ENCODE data around the gene KLK3.
A peak's percentile ranks its signal among the peaks of the same experiment; 100 is the strongest.

The KLK3 gene

DNA sequence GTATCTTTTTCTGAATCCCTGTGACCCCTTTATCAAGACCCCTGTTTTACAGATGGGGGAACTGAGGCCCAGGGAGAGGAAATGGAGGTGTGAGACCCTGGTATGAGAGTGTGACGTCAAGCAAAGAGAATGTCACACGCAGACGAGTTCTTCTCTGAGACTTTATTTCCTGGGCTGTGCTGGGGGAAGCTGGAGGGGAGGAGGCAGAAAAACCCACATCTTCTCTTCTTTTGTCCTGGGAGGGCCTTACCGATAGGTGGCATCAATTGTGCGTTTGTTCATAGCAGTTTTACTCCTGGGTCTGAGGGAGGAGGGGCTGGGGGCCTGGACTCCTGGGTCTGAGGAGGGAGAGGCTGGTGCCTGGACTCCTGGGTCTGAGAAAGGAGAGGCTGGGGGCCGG, 16.5 kb upstream of the KLK3 start:
- TF ChIP-seq EZH2 (IDR thresholded peaks at IDR 0.05; ENCODE audit: borderline replicate concordance, low read length) = no peak
- TF ChIP-seq, protein P1, sequence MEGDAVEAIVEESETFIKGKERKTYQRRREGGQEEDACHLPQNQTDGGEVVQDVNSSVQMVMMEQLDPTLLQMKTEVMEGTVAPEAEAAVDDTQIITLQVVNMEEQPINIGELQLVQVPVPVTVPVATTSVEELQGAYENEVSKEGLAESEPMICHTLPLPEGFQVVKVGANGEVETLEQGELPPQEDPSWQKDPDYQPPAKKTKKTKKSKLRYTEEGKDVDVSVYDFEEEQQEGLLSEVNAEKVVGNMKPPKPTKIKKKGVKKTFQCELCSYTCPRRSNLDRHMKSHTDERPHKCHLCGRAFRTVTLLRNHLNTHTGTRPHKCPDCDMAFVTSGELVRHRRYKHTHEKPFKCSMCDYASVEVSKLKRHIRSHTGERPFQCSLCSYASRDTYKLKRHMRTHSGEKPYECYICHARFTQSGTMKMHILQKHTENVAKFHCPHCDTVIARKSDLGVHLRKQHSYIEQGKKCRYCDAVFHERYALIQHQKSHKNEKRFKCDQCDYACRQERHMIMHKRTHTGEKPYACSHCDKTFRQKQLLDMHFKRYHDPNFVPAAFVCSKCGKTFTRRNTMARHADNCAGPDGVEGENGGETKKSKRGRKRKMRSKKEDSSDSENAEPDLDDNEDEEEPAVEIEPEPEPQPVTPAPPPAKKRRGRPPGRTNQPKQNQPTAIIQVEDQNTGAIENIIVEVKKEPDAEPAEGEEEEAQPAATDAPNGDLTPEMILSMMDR (IDR thresholded peaks at IDR 0.05; ENCODE audit: low read length) = peak; percentile 32
- no peaks in the 10 kb centered on the region for H3K36me3 ChIP-seq (ENCODE audit: insufficient read depth, low read length)
- no peaks in the 10 kb centered on the region for H4K20me1 ChIP-seq (ENCODE audit: insufficient read depth, low read length)
- no peak overlapping the region for H3K4me3 ChIP-seq (ENCODE audit: low read depth, low read length, poor library complexity, severe bottlenecking)
- no peak overlapping the region for H3K9ac ChIP-seq (ENCODE audit: low read length)
- H3K4me1 ChIP-seq (ENCODE audit: insufficient read depth, low read length, severe bottlenecking) = peaks cover 10% of the 10 kb centered on the region
- no peaks in the 10 kb centered on the region for H3F3A ChIP-seq (ENCODE audit: insufficient read depth, low read length)
- H3K27me3 ChIP-seq (ENCODE audit: insufficient read depth, low read length) = peaks cover 4% of the 10 kb centered on the region; the same call in 1 of the 2 replicates
- H3K9me3 ChIP-seq (ENCODE audit: low read length) = no peaks in the 10 kb centered on the region
- no peak overlapping the region for H2AFZ ChIP-seq (ENCODE audit: low read length)
- H3K27ac ChIP-seq (ENCODE audit: low read depth, low read length, poor library complexity, severe bottlenecking) = no peak overlapping the region
- no peaks in the 10 kb centered on the region for H3K79me2 ChIP-seq (ENCODE audit: insufficient read depth, low read length)
- no peaks in the 10 kb centered on the region for H3K9me2 ChIP-seq (ENCODE audit: low read depth, low read length)
- H3K4me2 ChIP-seq (ENCODE audit: low read length) = no peak overlapping the region

DNA sequence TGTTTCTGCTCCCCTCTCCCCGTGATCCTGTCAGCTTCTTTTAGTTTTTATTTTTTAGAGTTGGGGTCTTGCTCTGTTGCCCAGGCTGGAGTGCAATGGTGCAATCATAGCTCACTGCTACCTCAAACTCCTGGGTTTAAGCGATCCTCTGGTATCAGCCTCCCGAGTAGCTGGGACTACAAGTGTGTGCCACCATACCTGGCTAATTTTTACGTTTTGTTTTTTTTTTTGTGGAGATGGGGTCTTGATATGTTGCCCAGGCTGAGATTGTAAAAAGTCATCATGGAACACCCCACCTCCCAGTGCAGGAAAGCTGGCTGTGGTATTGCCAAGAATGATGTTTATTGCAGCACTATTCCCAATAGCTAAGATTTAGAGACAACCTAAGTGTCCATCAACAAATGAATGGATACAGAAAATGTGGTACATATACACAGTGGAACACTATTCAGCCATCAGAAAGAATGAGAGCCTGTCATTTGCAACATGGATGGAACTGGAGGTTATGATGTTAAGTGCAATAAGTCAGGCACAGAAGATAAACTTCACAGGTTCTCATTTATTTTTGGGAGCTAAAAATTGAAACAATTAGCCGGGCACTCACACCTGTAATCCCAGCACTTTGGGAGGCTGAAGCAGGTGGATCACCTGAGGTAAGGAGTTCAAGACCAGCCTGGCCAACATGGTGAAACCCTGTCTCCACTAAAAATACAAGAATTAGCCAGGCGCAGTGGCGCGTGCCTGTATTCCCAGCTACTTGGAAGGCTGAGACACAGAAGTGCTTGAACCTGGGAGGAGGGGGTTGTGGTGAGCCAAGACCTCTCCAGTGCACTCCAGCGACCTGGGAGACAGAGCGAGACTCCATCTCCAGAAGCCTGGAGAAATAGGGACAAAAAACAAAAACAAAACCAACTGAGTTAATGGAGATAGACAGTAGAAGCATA, 14.7 kb upstream of the KLK3 start:
- Histone ChIP-seq H3K4me1 (ENCODE audit: insufficient read depth, low read length, severe bottlenecking) (peaks cover 10% of the 10 kb centered on the region), H2AFZ (ENCODE audit: low read length) (no peak overlapping the region), H3K27me3 (ENCODE audit: insufficient read depth, low read length) (peaks cover 2% of the 10 kb centered on the region; the same call in 1 of the 2 replicates), H3F3A (ENCODE audit: insufficient read depth, low read length) (no peaks in the 10 kb centered on the region), H3K4me2 (ENCODE audit: low read length) (no peak overlapping the region), H3K36me3 (ENCODE audit: insufficient read depth, low read length) (no peaks in the 10 kb centered on the region), H3K4me3 (ENCODE audit: low read depth, low read length, poor library complexity, severe bottlenecking) (no peak overlapping the region), H3K9me3 (ENCODE audit: low read length) (no peaks in the 10 kb centered on the region), H3K79me2 (ENCODE audit: insufficient read depth, low read length) (no peaks in the 10 kb centered on the region), H3K27ac (ENCODE audit: low read depth, low read length, poor library complexity, severe bottlenecking) (no peak overlapping the region), H3K9me2 (ENCODE audit: low read depth, low read length) (no peaks in the 10 kb centered on the region), H3K9ac (ENCODE audit: low read length) (no peak overlapping the region), H4K20me1 (ENCODE audit: insufficient read depth, low read length) (no peaks in the 10 kb centered on the region)
- TF ChIP-seq, protein P1 (IDR thresholded peaks at IDR 0.05; ENCODE audit: low read length) = no peak
- TF ChIP-seq EZH2 (IDR thresholded peaks at IDR 0.05; ENCODE audit: borderline replicate concordance, low read length) = no peak

DNA sequence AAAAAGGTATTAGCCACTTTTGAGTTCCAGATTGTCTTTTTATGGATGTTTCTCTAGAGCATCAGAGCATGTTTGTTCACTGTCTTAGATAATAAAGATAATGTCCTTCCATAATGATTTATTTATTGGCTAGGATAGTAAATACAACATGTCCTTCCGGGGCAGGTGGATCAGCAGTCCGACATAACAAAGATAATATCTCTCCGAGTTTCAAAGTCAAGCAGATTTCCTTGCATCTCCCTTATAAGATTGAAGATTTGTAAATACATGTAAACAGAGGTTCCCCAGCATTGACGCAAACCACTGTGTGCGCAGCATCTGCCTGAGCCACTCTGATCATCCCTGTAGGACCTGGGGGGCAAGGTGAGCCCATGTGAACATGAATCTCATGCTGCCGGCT, 12.6 kb upstream of the KLK3 start:
- no peaks in the 10 kb centered on the region for H3K79me2 ChIP-seq (ENCODE audit: insufficient read depth, low read length)
- no peaks in the 10 kb centered on the region for H3K9me2 ChIP-seq (ENCODE audit: low read depth, low read length)
- TF ChIP-seq, protein P1 (IDR thresholded peaks at IDR 0.05; ENCODE audit: low read length) = no peak
- TF ChIP-seq EZH2 (IDR thresholded peaks at IDR 0.05; ENCODE audit: borderline replicate concordance, low read length) = no peak
- no peak overlapping the region for H2AFZ ChIP-seq (ENCODE audit: low read length)
- no peak overlapping the region for H3K4me3 ChIP-seq (ENCODE audit: low read depth, low read length, poor library complexity, severe bottlenecking)
- no peaks in the 10 kb centered on the region for H3F3A ChIP-seq (ENCODE audit: insufficient read depth, low read length)
- H3K9me3 ChIP-seq (ENCODE audit: low read length) = no peaks in the 10 kb centered on the region
- H3K27ac ChIP-seq (ENCODE audit: low read depth, low read length, poor library complexity, severe bottlenecking) = no peak overlapping the region
- no peak overlapping the region for H3K9ac ChIP-seq (ENCODE audit: low read length)
- H3K4me1 ChIP-seq (ENCODE audit: insufficient read depth, low read length, severe bottlenecking) = no peaks in the 10 kb centered on the region
- no peaks in the 10 kb centered on the region; the same call in 1 of the 2 replicates for H3K27me3 ChIP-seq (ENCODE audit: insufficient read depth, low read length)
- H4K20me1 ChIP-seq (ENCODE audit: insufficient read depth, low read length) = no peaks in the 10 kb centered on the region
- no peak overlapping the region for H3K4me2 ChIP-seq (ENCODE audit: low read length)
- no peaks in the 10 kb centered on the region for H3K36me3 ChIP-seq (ENCODE audit: insufficient read depth, low read length)
